ENCODE results near the gene LTN1. TPM values are rescaled to one million over a fixed set of nuclear protein-coding genes. Genes with fewer than 3 reads are reported as not detected.

The LTN1 gene
- total RNA-seq, 1 experiment from 2014 or later: 23.9 TPM

DNA sequence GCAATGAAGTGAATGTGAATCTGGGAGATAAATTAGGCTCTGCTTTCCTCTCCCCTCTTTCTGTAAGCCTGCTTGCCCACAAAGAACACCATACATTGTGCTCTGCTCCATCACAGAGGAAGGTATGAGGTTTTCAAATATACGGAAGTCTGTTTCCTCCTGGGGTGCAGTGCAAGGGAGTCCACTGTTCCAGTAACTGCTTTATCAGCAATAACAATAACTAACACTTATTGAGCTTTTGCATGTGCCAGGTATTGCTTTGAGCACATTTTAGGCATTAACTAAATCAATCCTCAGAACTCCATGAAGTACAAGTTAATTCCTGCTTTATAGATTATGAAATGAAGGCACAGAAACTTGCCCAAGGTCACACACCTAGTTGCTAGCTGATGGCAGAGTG lies 10.0 kb downstream of the LTN1 start:
- H2BK5ac ChIP-seq (ENCODE audit: insufficient read length, low read length): no peak overlapping the region
- no peak overlapping the region for H2AK5ac ChIP-seq (ENCODE audit: insufficient read length, low read length)
- no peak overlapping the region for H2AFZ ChIP-seq (ENCODE audit: low read length)
- H4K5ac ChIP-seq (ENCODE audit: insufficient read length, low read depth, low read length): no peak overlapping the region
- H3K23ac ChIP-seq (ENCODE audit: insufficient read length, low read depth, low read length): no peak overlapping the region
- no peak overlapping the region for H2BK12ac ChIP-seq (ENCODE audit: insufficient read length, low read depth, low read length)
- no peak for DNase-seq
- H4K8ac ChIP-seq (replicated peaks; ENCODE audit: insufficient read length, low read depth, low read length): no peak overlapping the region
- H3K23me2 ChIP-seq (ENCODE audit: insufficient read length, low read depth, low read length, poor library complexity, severe bottlenecking): no peaks in the 10 kb centered on the region
- no peak overlapping the region for H3K4me2 ChIP-seq (ENCODE audit: insufficient read depth, insufficient read length, low read length)
- no peaks in the 10 kb centered on the region for H3K79me1 ChIP-seq (ENCODE audit: insufficient read depth, low read depth, low read length, poor library complexity, severe bottlenecking)
- H3K14ac ChIP-seq (ENCODE audit: insufficient read depth, low read length): no peak overlapping the region
- no peaks in the 10 kb centered on the region for H3K4me1 ChIP-seq (ENCODE audit: insufficient read depth, low read length)
- H3K27me3 ChIP-seq (ENCODE audit: insufficient read depth, low read length): no peaks in the 10 kb centered on the region
- H3K27me3 Mint-ChIP-seq (ENCODE audit: low read depth): no peaks in the 10 kb centered on the region
- H3T11ph ChIP-seq (ENCODE audit: low read length): no peak overlapping the region
- TF ChIP-seq, protein P1, sequence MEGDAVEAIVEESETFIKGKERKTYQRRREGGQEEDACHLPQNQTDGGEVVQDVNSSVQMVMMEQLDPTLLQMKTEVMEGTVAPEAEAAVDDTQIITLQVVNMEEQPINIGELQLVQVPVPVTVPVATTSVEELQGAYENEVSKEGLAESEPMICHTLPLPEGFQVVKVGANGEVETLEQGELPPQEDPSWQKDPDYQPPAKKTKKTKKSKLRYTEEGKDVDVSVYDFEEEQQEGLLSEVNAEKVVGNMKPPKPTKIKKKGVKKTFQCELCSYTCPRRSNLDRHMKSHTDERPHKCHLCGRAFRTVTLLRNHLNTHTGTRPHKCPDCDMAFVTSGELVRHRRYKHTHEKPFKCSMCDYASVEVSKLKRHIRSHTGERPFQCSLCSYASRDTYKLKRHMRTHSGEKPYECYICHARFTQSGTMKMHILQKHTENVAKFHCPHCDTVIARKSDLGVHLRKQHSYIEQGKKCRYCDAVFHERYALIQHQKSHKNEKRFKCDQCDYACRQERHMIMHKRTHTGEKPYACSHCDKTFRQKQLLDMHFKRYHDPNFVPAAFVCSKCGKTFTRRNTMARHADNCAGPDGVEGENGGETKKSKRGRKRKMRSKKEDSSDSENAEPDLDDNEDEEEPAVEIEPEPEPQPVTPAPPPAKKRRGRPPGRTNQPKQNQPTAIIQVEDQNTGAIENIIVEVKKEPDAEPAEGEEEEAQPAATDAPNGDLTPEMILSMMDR (conservative IDR thresholded peaks at IDR 0.05): no peak
- no peaks in the 10 kb centered on the region for H3K9me3 ChIP-seq (ENCODE audit: control insufficient read depth, low read depth, low read length)
- H4K91ac ChIP-seq (ENCODE audit: insufficient read length, low read depth, low read length): no peak overlapping the region
- no peak overlapping the region for H3K9ac ChIP-seq (ENCODE audit: extremely low read depth, insufficient read length, low read length)
- no peak overlapping the region for H3K56ac ChIP-seq (ENCODE audit: insufficient read length, low read depth, low read length)
- peaks cover 6 to 58% (median 35%) of the 10 kb centered on the region in 3 experiments; a peak in 5 of 7 replicates for H3K36me3 Mint-ChIP-seq (ENCODE audit: insufficient read depth in 1 of 3, low read depth in 3 of 3)
- no peaks in the 10 kb centered on the region for H4K20me1 ChIP-seq (ENCODE audit: control insufficient read depth, insufficient read depth, insufficient read length)
- H3K27ac ChIP-seq (ENCODE audit: insufficient read length, low read depth, low read length): no peak overlapping the region
- H3K18ac ChIP-seq (ENCODE audit: insufficient read length, low read depth, low read length): no peak overlapping the region
- WGBS (ENCODE audit: extremely low coverage, insufficient read length, low lambda C conversion rate): no CpG with 5 or more reads among the region's 1 CpG
- H3K4me1 Mint-ChIP-seq: no peaks in the 10 kb centered on the region
- no peak overlapping the region for H3K4me3 Mint-ChIP-seq
- H2BK15ac ChIP-seq (ENCODE audit: low read depth, low read length): no peak overlapping the region
- no peak overlapping the region for H3K27ac Mint-ChIP-seq
- no peaks in the 10 kb centered on the region for H3K9me3 Mint-ChIP-seq
- no peaks in the 10 kb centered on the region for H3K79me2 ChIP-seq (ENCODE audit: insufficient read depth, low read length)
- H2BK20ac ChIP-seq (ENCODE audit: low read depth, low read length, poor library complexity, severe bottlenecking): no peak overlapping the region
- no peak overlapping the region for H2BK120ac ChIP-seq (ENCODE audit: low read depth, low read length, poor library complexity, severe bottlenecking)
- H3K4ac ChIP-seq (ENCODE audit: low read depth, low read length): no peak overlapping the region

Measured in H9 (cell line).